HepG2 (cell line): Measurements from ENCODE around the gene PCDH12. TPM values are rescaled to one million over a fixed set of nuclear protein-coding genes. Genes with fewer than 3 reads are reported as not detected.

Source experiments
- BHLHE40 ChIP-seq: IDR thresholded peaks from 2 replicates; pipeline ENCODE4 v1.6.1; 2011; ENCODE audit warnings: low read length, improper control_type of control experiment
- CENPT ChIP-seq: sonication (generic); formaldehyde crosslinking; IDR thresholded peaks from 2 replicates; pipeline ENCODE4 v1.8.0; 2022; ENCODE audit warnings: low read depth, mild to moderate bottlenecking, moderate library complexity, missing genetic modification reagents
- FOSL2 ChIP-seq: sonication (generic); formaldehyde crosslinking; IDR thresholded peaks from 2 replicates; pipeline ENCODE4 v1.4.0; 2020; ENCODE audit warnings: missing genetic modification reagents
- KAT8 ChIP-seq: IDR thresholded peaks from 2 replicates; pipeline ENCODE4 v1.6.1; 2016; ENCODE audit warnings: missing genetic modification reagents, missing compliant biosample characterization
- MIER2 ChIP-seq: IDR thresholded peaks from 2 replicates; pipeline ENCODE4 v1.6.1; 2016; ENCODE audit warnings: missing biosample characterization, missing genetic modification reagents
- NFKB2 ChIP-seq: sonication (generic); formaldehyde crosslinking; IDR thresholded peaks from 2 replicates; pipeline ENCODE4 v1.4.0; 2020; ENCODE audit warnings: missing genetic modification reagents, borderline replicate concordance
- RFXAP ChIP-seq: sonication (generic); formaldehyde crosslinking; IDR thresholded peaks from 2 replicates; pipeline ENCODE4 v1.4.0; 2020; ENCODE audit warnings: missing genetic modification reagents, borderline replicate concordance
- SKI ChIP-seq: fragments of 450-650 bp; IDR thresholded peaks from one replicate; pipeline ENCODE4 v1.6.1; 2018; ENCODE audit warnings: mild to moderate bottlenecking; ENCODE audit not compliant: partially characterized antibody
- SRSF1 ChIP-seq: fragments of 200-400 bp; formaldehyde crosslinking; optimal IDR thresholded peaks from 2 replicates; pipeline ENCODE3; 2017; ENCODE audit warnings: mild to moderate bottlenecking, low read depth, low read length, moderate library complexity
- STAT6 ChIP-seq: sonication (generic); formaldehyde crosslinking; IDR thresholded peaks from 2 replicates; pipeline ENCODE4 v1.4.0; 2020; ENCODE audit warnings: missing genetic modification reagents, mild to moderate bottlenecking, borderline replicate concordance
- TBP ChIP-seq: sonication (generic); formaldehyde crosslinking; IDR thresholded peaks from 2 replicates; pipeline ENCODE4 v1.5.0; 2020; ENCODE audit warnings: missing genetic modification reagents
- TEF ChIP-seq: sonication (generic); formaldehyde crosslinking; IDR thresholded peaks from 2 replicates; pipeline ENCODE4 v1.5.0; 2020; ENCODE audit warnings: missing genetic modification reagents
- TGIF2 ChIP-seq: IDR thresholded peaks from 2 replicates; pipeline ENCODE4 v1.6.1; 2016; ENCODE audit warnings: control low read depth, missing compliant biosample characterization
- THYN1 ChIP-seq: sonication (generic); formaldehyde crosslinking; IDR thresholded peaks from 2 replicates; pipeline ENCODE4 v1.8.1; 2023; ENCODE audit warnings: low read depth, mild to moderate bottlenecking, moderate library complexity, missing genetic modification reagents, borderline replicate concordance
- TMF1 ChIP-seq: sonication (generic); formaldehyde crosslinking; IDR thresholded peaks from 2 replicates; pipeline ENCODE4 v1.8.1; 2022; ENCODE audit warnings: low read depth, missing genetic modification reagents
- ZMYM3 ChIP-seq: sonication (generic); formaldehyde crosslinking; IDR thresholded peaks from 2 replicates; pipeline ENCODE4 v1.5.1; 2020; ENCODE audit warnings: mild to moderate bottlenecking, missing genetic modification reagents
- ZNF12 ChIP-seq: sonication (generic); formaldehyde crosslinking; IDR thresholded peaks from 2 replicates; pipeline ENCODE4 v1.5.0; 2020; ENCODE audit warnings: missing genetic modification reagents
- ZNF207 ChIP-seq: fragments of 450-650 bp; IDR thresholded peaks from 2 replicates; pipeline ENCODE4 v1.6.1; 2016; ENCODE audit warnings: antibody characterized with exemption, borderline replicate concordance
- ZNF816 ChIP-seq: sonication (generic); formaldehyde crosslinking; IDR thresholded peaks from 2 replicates; pipeline ENCODE4 v1.8.0; 2022; ENCODE audit warnings: missing genetic modification reagents, mild to moderate bottlenecking, borderline replicate concordance
- polyA plus RNA-seq, 8 experiments: library from polyadenylated mRNA; depleted of rRNA in 3 of 8; stranded (reverse) in 7 of 8; unstranded in 1 of 8; fragments of >200 nt; fragmentation: Illumina TruSeq in 4 of 8; extraction: Trizol in 4 of 8; gene quantifications; 2 replicates each; pipeline versions ENCODE4 v1.2.1 to v1.2.3, GENCODE V29; 2011 to 2016; ENCODE audit warnings: low read depth in 4 of 8, missing spikeins in 1 of 8, mixed read lengths in 1 of 8; ENCODE audit not compliant: insufficient read depth in 1 of 8
- total RNA-seq, 5 experiments: library from RNA; depleted of rRNA; stranded (reverse); fragments of >200 nt; fragmentation: Illumina TruSeq; extraction: Trizol; gene quantifications; 2 replicates each; pipeline ENCODE4 v1.2.3, GENCODE V29; 2016; ENCODE audit warnings: low read depth in 1 of 5
- TF ChIP-seq, protein P1 (sequence below): fragments of 450-650 bp; IDR thresholded peaks from 2 replicates; pipeline ENCODE4 v1.6.1; 2016

Gene PCDH12
- total and polyA plus RNA-seq, 2 of the 13 experiments (the other 11 are each of a cell fraction or from before 2014, with no cell fraction given) = not detected

DNA sequence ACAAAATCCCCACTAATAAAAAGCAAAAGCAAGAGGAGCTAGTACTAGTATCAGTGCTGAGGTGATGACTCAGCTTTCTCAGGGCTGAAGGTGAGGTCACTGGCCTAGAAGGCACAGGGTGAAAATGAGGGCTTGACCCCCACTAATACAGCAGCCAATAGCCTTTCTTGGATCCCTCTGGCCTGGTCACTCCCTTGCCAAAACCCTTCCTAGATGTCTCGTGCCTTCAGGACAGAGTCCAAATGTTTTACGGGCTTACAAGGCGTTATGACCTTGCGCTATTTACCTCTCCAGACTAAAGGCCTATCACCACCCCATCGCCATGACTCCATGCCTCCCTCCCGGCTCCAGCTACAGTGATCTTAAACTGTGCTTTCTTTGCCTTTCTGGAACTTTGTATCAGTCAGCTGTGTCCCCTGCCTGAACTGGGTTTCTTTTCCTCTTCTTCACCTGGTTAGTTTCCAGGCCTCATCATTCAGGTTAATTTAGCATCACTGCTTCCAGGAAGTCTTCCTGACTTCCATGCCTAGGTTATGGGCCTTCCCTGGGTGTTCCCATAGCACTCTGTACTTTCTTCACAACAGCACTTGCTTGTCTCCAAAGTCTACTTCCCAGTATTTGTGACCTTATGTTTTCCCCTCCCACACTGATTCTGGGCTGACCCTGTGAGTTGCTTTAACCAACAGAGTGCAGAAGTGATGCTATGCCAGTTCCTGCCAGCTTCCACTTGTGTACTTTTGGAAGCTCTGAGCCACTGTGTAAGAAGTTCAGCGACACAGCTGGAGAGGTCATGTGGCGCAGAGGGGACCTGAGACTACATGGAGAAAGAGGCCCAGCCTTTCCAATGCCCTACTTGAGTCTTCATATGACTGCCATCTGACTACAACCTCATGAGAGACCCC is 38.5 kb downstream of the PCDH12 start (continued):
- TF ChIP-seq STAT6 (CRISPR knock-in tag) (no peak), TGIF2 (no peak), SKI (no peak), ZMYM3 (CRISPR knock-in tag) (0 out of 2 replicates have a peak, but pooled peaks have one; percentile 11), BHLHE40 (peak; percentile 70), ZNF816 (no peak), THYN1 (no peak), MIER2 (CRISPR knock-in tag) (peak; percentile 10; the same call in 1 of the 2 replicates), ZNF12 (CRISPR knock-in tag) (peak; percentile 87), ZNF207 (no peak), RFXAP (CRISPR knock-in tag) (no peak), TEF (CRISPR knock-in tag) (no peak), TBP (CRISPR knock-in tag) (no peak), NFKB2 (no peak), FOSL2 (peak; percentile 49; the same call in 1 of the 2 replicates), CENPT (no peak), TMF1 (CRISPR knock-in tag) (no peak), SRSF1 (no peak), KAT8 (CRISPR knock-in tag) (no peak)
- TF ChIP-seq, protein P1, sequence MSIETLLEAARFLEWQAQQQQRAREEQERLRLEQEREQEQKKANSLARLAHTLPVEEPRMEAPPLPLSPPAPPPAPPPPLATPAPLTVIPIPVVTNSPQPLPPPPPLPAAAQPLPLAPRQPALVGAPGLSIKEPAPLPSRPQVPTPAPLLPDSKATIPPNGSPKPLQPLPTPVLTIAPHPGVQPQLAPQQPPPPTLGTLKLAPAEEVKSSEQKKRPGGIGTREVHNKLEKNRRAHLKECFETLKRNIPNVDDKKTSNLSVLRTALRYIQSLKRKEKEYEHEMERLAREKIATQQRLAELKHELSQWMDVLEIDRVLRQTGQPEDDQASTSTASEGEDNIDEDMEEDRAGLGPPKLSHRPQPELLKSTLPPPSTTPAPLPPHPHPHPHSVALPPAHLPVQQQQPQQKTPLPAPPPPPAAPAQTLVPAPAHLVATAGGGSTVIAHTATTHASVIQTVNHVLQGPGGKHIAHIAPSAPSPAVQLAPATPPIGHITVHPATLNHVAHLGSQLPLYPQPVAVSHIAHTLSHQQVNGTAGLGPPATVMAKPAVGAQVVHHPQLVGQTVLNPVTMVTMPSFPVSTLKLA = no peak
